ENCODE results near the gene WSB1. TPM values are rescaled to one million over a fixed set of nuclear protein-coding genes. Genes with fewer than 3 reads are reported as not detected.

WSB1 gene
- total and polyA plus RNA-seq, 9 of the 15 experiments (the other 6 are each of a cell fraction or from before 2014, with no cell fraction given), result 22.8 to 229 (median 81.1) TPM

DNA sequence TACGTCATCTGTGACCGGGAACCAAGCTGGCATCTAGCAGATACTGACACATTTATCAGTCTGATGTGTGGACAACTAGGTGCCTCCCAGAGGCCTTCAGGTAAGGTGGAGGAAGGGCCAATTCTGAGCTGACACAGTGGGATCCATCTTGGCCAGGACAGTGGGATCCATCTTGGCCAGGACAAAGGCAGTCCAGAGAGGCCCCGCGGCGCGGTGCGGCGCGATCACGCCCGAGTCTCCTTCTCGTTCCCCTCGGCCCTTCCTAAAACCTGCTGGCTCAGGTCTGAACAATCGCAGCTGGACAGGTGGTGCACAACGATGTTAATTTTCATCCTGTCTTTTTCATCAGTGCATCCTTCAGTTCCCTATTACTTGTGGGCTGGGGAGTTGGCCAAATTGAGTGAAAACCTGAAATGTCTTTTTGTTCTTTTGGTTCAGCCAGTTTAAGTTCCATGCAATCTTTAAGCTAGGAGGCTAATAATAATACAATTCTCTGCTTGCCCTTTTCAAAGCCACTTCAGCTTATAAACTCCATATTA is 486 bp upstream of the WSB1 start (continued):
- TF ChIP-seq MAX (CRISPR knock-in tag; IDR thresholded peaks at IDR 0.05), result no peak
- TF ChIP-seq ZNF512 (tag; IDR thresholded peaks at IDR 0.05), result no peak
- TF ChIP-seq PBX2 (CRISPR knock-in tag; IDR thresholded peaks at IDR 0.05; ENCODE audit: low read depth), result no peak
- 0 out of 2 replicates have a peak, but pooled peaks have one; percentile 26 for TF ChIP-seq PBX2 (tag; conservative IDR thresholded peaks at IDR 0.05; ENCODE audit: low read depth)
- TF ChIP-seq ZNF212 (CRISPR knock-in tag; IDR thresholded peaks at IDR 0.05), result no peak
- TF ChIP-seq, protein P1, sequence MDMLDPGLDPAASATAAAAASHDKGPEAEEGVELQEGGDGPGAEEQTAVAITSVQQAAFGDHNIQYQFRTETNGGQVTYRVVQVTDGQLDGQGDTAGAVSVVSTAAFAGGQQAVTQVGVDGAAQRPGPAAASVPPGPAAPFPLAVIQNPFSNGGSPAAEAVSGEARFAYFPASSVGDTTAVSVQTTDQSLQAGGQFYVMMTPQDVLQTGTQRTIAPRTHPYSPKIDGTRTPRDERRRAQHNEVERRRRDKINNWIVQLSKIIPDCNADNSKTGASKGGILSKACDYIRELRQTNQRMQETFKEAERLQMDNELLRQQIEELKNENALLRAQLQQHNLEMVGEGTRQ (CRISPR knock-in tag; IDR thresholded peaks at IDR 0.05), result no peak
- no peak for TF ChIP-seq PHF20 (IDR thresholded peaks at IDR 0.05; ENCODE audit: partially characterized antibody)
- peak; percentile 96 for TF ChIP-seq ZNF589 (CRISPR knock-in tag; IDR thresholded peaks at IDR 0.05; ENCODE audit: low read depth)
- TF ChIP-seq POLR2A (conservative IDR thresholded peaks at IDR 0.05), result no peak
- TF ChIP-seq ZNF57 (CRISPR knock-in tag; IDR thresholded peaks at IDR 0.05), result peak; percentile 79; the same call in 1 of the 2 replicates
- TF ChIP-seq CHD1 (IDR thresholded peaks at IDR 0.05; ENCODE audit: low read length), result no peak
- no peak for TF ChIP-seq ZNF232 (CRISPR knock-in tag; IDR thresholded peaks at IDR 0.05)
- no peak for TF ChIP-seq SIX5 (IDR thresholded peaks at IDR 0.05; ENCODE audit: borderline replicate concordance in 1 of 2, insufficient read depth in 1 of 2, low read depth in 1 of 2, low read length in 2 of 2)
- peak; percentile 90 for TF ChIP-seq ATF4 (CRISPR knock-in tag; IDR thresholded peaks at IDR 0.05)
- peak; percentile 90 for TF ChIP-seq BACH1 (tag; IDR thresholded peaks at IDR 0.05)
